Stimulated activated CD4-positive, alpha-beta T cell treated with anti-CD3 and anti-CD28 coated beads, Interleukin-1b, Interleukin-23, amount 100 ng/mL, for 24 hours (primary cell): Measurements from ENCODE around the gene VCL.
"Not testable (repeated sequence)": the region's sequence is repeated elsewhere in the genome, so short reads cannot be mapped to it uniquely, and the experiment has no call there.

Source experiments
- DNase-seq, 4 experiments: peaks; one replicate each; pipeline ENCODE4 v3.0.0-alpha.2; 2020; ENCODE audit warnings: low read depth in 4 of 4, low spot score in 1 of 4

The VCL gene

DNA sequence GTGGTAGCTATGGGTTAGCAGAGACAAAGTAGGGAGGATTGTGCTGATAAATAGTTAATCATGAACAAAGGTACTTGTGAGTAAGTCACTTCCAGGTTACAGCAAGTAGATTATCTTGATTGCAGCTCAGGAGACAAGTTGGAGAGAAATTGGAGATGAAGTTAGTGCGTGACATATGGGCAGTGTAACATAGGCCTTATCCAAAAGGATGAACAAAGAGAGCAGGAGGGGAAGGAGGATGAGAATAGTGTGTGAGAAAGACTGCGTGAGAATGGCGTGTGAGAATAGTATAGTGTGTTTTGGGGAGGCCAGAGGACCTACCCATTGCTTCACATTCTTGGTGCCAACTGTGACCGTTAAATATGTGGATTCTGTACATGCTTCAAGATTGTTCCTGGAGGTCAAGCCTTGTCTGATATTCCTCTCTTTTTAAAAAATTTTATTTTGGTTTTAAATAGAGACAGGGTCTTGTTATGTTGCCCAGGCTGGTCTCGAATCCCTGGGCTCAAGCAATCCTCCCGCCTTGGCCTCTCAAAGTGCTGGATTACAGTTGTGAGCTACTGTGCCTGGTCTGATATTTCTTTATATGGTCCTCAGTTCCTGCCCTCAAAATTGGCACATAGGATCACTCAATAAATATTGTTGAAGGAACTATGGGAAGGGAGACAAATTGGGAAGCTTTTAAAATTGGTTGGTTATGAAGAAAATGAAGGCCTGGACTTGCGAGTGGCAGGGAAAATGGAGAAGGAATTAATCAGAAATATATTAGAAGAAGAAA, 3.2 kb downstream of the VCL start:
- no peak for DNase-seq

DNA sequence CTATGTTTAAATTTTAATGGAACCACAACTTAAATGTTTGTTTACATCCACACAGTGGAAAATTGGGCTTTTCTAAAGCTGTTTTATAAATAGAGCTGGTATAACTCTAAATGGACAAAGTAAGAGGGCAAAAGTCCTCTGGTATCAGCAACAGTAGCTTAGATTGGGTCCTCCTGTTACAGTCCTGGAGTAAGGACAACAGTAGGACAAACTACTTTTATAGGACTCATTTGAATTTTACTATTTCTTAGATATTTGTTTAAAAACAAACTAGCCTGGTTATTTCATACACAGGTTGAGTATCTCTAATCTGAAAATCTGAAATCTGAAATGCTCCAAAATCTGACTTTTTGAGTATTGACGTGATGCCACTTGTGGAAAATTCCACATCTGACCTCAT, 8.4 kb downstream of the VCL start:
- DNase-seq: no peak

DNA sequence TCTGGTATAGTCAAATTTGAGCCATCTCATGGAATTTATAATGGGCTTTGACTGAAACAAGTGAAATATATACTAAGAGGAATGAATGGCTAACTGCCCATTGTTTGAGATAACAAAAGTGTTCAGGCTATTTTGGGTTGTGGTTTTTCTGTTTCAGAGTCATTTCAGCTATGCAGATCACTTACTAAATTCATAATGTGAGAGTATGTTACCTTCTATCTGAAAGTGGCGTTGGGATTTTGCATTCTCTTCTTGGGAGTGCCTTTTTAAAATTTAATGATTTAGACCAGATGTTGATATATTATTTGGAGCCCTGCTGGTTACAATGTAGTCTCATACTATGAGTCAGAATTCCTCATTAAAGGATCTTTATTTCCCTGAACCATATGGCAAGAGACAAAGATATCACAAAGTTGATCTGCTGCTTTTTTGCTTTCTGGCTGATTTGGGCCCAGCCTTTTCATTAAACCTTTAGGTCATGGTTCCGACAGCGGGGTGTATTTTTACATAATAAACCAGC, 10.4 kb downstream of the VCL start:
- no peak for DNase-seq

DNA sequence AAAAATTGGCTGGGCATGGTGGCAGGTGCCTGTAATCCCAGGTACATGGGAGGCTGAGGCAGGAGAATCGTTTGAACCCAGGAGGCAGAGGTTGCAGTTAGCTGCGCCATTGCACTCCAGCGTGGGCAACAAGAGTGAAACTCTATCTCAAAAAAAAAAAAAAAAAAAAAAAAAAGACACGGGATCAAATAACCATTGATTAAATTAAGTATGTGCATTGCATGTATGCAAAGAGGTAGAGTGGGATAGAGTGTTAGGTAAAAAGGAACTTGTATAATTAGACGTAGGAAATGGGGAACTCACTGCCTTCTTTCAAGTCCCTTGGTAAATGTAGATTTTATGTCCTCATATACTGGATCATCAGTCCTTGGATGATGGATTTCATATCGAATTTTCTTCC, 13.1 kb downstream of the VCL start:
- no peak for DNase-seq

DNA sequence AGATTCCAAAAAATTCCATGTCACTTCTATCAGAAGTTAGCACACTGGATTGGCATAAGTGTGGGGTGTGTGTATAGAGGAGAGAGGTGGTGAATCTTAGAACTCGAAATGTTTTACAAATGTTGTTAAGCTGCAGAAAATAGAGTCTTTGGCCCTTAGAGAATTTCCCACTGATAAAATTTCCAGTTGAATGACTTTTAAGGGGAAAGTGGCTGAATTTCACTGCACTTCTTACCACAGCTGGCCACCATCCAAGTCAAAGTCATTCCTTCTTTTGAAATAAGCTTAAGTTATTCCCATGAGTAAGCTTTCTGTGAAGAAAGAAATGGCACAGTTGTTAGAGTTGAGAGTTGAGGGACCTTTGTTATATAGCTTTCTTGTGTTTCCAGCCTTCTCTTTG, 13.9 kb downstream of the VCL start:
- no peak for DNase-seq

DNA sequence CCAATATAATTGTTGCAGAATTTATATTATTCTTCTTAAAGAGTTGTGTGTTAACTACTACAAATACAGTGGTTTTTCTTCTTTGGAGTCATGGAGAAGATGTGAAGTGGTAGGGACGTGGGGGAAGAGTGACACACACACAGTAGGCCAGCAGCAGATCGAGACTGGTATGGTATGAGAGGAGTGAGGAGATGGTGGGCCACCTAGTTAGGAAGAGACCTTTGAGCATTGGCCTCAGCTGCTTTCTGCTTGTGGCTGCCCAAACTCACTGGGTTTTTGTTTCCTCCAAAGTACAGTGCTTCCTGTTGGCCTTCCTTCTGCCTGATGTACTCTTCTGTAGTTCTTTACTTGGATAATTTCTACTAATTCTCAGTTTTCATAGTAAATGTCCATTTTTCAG, 14.6 kb downstream of the VCL start:
- no peak for DNase-seq

DNA sequence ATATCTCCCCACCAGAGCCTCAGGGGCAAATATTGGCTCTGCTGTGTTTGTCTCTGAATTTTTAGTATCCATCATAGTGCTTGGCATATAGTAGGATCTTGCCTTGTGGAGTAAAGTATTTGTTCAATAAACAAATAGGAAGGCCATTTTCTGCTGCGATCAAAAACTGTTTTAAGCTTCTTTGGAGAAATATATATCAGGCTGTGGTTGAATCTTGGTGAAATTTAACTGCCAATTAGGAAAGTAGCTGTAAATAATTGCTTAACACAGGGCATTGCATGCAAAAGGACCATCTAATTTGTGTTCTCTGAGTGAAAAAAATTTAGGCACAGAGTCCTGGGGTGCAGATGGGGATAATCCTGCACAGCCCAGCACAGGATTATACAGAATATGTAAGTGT, 15.1 kb downstream of the VCL start:
- no peak for DNase-seq

DNA sequence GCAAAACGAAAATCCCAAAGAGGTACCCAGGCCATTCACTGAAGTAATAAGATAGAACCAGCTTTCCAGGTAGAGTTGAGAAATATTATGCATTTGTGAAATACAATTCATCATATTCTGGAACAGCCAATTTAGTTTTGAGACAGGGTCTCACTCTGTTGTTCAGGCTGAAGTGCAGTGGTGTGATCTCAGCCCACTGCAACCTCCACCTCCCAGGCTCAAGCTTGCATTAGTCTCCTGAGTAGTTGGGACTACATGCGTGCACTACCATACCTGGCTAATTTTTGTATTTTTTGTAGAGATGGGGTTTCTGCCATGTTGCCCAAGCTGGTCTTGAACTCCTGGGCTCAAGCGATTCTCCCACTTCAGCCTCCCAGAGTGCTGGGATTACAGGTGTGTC, 16.7 kb downstream of the VCL start:
- DNase-seq: not testable (repeated sequence)

DNA sequence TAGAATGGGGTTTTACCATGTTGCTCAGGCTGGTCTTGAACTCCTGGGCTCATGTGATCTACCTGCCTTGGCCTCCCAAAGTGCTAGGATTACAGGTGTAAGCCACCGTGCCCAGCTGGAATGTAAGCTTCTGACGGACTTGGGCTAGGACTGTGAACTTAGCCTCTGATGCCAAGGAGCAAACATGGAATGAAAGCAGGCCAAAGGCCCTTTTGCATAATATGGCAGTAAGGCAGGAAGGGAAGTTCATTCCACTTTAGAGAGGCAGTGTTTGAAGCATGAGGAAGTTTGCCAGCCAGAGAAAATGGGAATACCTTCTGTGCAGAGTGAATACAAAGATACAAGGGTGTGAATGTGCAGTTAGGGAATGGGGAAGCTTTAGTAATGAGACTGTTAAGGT, 20.3 kb downstream of the VCL start:
- no peak for DNase-seq

DNA sequence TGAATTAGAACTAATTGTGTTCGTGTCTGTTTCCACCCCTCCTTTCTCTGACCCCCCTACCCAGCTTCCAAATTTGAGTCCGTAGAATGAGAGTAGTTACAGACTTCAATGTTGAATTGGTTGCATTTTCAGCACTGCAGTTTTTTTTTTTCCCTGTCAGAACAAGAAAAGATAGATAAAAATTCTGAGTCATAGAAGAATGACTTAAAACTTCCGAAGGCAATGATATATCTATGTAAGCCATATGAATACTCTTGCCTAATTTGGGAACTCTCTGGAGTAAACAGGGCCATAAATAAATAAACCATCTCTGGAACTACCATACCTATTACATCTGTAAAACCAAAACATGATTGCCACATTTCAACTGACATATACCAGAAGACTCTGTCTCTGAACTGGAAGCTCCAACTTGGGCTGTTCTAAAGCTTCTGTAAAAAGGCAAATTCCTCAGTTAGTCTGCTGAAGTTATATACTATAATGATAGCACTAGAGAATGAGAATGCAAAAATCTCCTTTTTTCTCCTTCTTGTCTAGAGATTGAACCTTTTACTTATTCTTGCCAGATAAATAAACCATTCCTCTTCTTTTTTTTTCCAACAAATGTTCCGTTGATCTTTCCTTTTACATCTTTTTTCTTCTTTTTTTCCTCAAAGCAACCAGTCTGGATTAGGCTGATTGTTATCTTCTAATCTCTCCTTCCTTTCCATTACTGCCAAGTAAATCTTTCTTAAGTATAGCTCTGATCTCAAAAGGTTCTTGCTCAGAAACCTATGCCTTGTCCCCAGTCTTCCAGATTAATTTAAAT, 23.5 kb downstream of the VCL start:
- DNase-seq: no peak

DNA sequence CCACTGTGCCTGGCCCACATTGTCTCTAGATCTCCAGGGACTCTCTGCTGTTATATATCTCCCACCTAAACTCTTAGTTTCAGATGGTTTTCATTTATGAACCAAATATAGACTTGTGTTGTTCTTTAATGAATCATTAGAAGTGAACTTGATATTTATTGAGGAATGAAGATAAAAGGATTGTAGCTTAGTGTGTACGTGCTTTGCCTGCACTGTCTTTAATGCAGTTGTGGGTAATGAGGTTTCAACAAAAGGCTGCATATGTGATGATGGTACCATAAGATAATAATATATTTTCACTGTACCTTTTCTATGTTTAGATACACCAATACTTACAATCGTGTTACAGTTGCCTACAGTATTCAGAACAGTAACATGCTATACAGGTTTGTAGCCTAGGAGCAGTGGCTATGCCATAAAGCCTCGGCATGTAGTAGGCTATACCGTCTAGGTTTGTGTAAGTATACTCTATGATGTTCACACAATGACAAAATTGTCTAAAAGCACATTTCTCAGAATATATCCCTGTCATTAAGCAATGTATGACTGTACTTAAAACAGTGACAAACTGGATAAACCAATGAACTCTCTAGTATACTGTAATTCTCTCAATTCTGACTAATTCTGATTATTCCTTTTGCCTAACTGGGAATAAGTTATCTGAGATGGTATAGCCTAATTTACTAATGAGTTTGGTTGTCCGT, 25.2 kb downstream of the VCL start:
- no peak for DNase-seq

DNA sequence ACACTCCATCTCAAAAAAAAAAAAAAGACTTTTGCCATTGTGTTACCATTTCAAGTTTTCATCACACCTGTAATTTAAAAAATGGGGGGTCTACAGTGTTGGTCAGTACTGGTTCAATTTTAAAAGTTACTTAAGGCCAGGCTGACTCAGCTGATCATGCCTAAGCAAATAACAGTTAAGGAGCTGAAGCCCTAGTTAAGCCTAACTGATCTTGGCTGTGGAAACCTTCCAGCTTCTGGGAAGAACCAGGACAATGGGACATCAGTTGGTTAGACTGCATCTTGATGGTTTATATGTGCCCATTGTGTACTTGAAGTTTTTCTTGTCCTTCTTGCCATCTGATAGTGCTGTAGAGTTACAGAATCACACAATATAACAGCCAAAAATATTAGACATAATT, 26.7 kb downstream of the VCL start:
- no peak for DNase-seq

DNA sequence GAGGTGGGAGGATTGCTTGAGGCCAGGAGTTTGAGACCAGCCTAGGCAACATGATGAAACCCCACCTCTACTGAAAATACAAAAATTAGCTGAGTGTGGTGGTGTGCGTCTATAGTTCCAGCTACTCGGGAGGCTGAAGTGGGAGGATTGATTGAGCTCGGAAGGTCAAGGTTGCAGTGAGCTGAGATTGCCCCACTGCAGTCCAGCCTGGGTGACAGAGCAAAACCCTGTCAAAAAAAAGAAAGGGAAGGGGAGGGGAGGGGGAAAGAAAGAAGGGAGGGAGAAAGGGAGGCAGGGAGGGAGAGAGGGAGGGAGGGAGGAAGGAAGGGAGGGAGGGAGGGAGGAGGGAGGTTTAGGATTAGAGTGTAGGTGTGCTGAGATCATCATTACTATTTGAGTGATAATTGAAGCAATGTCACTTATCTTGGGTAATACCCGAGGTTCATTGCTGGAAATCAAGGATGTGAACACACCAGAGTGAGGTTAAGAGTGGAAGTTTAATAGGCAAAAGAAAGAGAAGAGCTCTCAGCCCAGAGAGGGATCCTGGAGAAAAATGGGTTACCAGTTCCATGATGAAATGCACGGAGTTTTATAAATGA, 27.6 kb downstream of the VCL start:
- no peak for DNase-seq

DNA sequence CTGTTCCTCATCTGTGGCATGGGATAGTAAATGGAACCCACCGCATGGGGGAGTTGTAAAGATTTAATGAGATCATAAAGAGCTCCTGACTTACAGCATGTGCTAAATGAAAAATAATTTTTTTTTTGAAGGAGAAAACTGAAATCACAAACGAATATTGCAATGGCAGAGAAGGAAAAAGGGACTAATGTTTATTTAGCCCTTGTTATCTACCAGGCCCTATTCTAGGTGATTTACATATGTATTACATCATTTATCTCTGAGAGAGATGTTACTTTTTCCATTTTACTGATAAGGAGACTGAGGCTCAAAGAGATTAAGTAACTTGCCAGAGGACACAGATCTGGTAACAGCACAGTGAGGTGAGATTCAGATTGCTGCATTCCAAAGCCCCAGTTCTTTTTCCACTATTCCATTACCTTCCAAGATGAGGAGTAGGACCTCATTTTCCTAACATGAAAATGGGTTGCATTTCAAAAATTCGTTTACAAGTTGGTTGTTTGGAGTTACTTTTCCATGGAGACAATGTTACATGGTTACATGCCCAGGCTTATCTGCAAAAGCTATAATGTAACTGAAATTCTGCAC, 28.6 kb downstream of the VCL start:
- DNase-seq: no peak

DNA sequence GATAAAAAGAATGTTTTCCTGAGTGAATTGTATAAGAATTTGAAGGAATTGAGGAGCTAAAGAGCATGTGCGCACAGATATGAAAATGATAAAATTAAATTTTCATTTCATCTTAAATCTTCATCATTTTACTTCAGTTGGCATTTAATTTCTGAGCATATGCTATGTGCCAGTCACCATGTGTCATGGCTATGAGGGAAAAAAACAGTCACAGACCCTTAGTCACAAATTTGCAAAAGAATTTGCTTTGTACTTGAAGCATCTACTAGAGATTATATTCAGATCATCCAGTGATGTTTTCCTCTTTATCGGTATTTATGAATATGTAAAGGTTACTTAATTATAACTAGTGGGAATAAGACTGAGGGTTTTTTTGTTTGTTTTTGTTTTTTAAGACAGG, 29.8 kb downstream of the VCL start:
- DNase-seq: no peak

DNA sequence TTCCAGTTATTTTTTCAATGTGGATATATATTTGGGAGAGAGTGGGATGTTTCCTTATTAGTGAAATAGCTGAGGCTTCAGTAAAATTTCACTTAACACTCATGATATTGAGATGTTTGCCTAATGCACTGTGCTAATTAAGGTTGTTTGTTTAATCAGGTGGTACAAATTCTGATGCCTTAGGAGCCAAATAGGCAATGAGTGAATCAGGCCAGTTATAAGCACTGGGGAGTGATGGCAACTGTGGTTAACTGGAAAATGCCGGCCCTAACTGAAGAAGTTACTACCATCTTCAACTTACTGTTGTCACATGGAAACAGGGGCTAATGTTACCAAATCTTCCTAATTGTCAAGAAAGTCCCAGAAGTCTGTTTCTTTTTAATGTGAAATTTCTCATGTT, 32.0 kb downstream of the VCL start:
- DNase-seq: no peak

DNA sequence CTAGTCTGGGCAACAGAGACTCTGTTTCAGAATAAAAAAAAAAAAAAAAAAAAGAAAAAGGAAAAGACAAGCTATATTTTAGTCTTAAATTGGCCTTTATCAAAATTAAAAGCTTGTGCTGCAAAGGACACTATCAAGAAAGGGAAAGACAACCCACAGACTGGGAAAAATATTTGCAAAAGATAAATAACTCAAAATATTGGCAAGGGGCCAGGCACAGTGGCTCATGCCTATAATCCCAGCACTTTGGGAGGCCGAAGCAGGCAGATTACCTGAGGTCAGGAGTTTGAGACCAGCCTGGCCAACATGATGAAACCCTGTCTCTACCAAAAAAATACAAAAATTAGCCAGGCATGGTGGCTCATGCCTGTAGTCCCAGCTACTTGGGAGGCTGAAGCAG, 34.3 kb downstream of the VCL start:
- not testable (repeated sequence) for DNase-seq

DNA sequence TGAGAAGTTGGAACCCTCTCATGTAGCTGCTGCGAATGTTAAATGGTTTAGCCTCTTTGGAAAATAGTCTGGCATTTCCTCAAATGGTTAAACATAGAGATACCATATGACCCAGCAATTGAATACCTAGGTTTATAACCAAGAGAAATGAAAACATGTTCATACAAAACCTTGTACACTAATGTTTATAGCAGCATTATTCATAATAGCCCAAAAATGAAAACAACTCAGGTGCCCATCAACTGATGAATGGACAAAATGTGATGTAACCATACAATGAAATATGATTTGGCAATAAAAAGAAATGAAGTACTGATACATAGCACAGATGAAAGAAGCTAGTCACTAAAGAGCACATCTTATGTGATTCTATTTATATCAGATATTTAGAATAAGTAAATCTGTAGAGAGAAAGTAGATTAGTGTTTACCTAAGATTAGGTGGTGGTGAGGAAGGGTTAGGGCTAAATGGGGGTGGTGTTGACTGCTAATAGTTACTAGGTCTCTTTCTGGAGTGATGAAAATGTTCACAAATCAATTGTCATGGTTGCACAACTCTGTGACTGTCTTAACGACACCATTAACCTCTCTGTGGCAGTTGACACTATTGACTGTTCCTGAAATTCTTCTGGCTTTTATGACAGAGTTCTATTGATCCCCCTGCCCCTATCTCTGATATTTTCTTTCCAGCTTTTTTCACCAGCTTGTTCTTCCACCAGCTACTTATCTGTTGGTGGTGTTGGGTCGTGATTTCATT, 35.2 kb downstream of the VCL start:
- no peak for DNase-seq

DNA sequence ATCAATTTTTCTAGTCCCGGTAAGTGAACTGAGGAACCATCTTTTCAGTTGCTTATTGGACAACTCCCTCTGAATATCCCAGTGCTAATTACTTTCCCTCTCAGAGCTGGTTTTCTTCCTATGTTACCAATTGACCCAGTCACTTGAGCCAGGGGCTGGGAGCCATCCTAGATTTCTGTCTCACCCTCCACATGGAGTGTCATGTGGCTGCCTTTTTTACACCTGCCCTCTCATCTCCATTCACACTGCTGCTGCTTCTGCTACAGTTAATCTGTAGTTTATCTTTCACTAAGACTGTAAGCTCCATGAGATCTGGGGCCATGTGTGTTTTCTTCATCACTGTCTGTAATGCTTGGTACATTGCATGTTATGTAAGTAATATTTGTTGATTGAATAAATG, 35.8 kb downstream of the VCL start:
- no peak for DNase-seq

DNA sequence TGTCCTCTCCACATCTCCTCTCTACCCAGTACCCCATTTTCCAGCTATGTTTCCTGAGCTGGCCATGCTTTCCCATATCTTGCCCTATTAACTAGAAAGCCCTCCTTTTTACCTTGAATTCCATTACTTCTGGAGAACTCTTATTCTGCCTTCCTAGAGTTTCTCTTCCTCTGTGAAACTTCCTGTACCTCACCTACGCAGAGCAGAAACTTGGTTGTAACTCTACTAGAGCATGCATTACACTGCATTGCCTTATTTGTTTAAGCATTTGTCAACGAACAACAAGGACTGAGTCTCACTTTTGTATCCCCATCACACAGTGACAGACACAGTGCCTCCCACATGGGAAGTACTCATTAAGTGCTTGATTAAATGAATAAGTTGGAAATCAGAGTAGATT, 36.4 kb downstream of the VCL start:
- no peak for DNase-seq
